HG02571 (cell line): ENCODE results near the gene CCDC186.

Experiments used
- ATAC-seq: cut with Tn5 transposase; IDR thresholded peaks from one replicate; pipeline ENCODE4 v1.9.1; 2021; ENCODE audit warnings: mild to moderate bottlenecking, moderate library complexity; ENCODE audit not compliant: unreplicated experiment

The CCDC186 gene

GRCh38 chr10:114071178-114071577 is 102.8 kb downstream of the CCDC186 start:
- no peak for ATAC-seq
